Right atrium auricular region (tissue), 2 donors: ENCODE data around the gene MIR17HG. TPM values are rescaled to one million over a fixed set of nuclear protein-coding genes. Genes with fewer than 3 reads are reported as not detected.
A peak's percentile ranks its signal among the peaks of the same experiment; 100 is the strongest.

Experiments
- DNase-seq: peaks from one replicate; pipeline ENCODE4 v3.0.0-alpha.2; 2019; ENCODE audit warnings: low spot score
- H3K27ac ChIP-seq, 2 donors: fragments of 200-600 bp; sonication (generic); 1 replicate in 1 of 2; 2 replicates in 1 of 2; pipeline ENCODE4 v1.5.1; 2016 to 2019
- H3K27me3 ChIP-seq, 2 donors: fragments of 200-600 bp; sonication (generic); one replicate each; pipeline versions ENCODE4 v1.5.1 to v1.6.0; 2017 to 2019
- H3K36me3 ChIP-seq: fragments of 200-600 bp; sonication (generic); one replicate; pipeline ENCODE4 v1.5.1; 2016
- H3K4me1 ChIP-seq, 2 donors: fragments of 200-600 bp; sonication (generic); one replicate each; pipeline versions ENCODE4 v1.5.1 to v1.6.0; 2017 to 2019
- H3K4me3 ChIP-seq, 2 donors: fragments of 200-600 bp; sonication (generic); 1 replicate in 1 of 2; 2 replicates in 1 of 2; pipeline ENCODE4 v1.5.1; 2017 to 2019; ENCODE audit warnings: mild to moderate bottlenecking in 1 of 2, moderate library complexity in 1 of 2
- H3K9me3 ChIP-seq, 2 donors: fragments of 200-600 bp; sonication (generic); one replicate each; pipeline ENCODE4 v1.5.1; 2019
- CTCF ChIP-seq, 2 donors: fragments of 200-600 bp; sonication (generic); IDR thresholded peaks; one replicate each; pipeline ENCODE4 v1.5.1; 2019; ENCODE audit warnings: antibody characterized with exemption in 2 of 2
- total RNA-seq, 2 donors: library from RNA; depleted of rRNA; stranded (reverse); fragments of >200 nt; gene quantifications; one replicate each; pipeline ENCODE4 v1.1.0, GENCODE V29; 2016

MIR17HG gene
- under 1 TPM in 1 of 2 donors, not detected in 1; 0.20 TPM for total RNA-seq

DNA sequence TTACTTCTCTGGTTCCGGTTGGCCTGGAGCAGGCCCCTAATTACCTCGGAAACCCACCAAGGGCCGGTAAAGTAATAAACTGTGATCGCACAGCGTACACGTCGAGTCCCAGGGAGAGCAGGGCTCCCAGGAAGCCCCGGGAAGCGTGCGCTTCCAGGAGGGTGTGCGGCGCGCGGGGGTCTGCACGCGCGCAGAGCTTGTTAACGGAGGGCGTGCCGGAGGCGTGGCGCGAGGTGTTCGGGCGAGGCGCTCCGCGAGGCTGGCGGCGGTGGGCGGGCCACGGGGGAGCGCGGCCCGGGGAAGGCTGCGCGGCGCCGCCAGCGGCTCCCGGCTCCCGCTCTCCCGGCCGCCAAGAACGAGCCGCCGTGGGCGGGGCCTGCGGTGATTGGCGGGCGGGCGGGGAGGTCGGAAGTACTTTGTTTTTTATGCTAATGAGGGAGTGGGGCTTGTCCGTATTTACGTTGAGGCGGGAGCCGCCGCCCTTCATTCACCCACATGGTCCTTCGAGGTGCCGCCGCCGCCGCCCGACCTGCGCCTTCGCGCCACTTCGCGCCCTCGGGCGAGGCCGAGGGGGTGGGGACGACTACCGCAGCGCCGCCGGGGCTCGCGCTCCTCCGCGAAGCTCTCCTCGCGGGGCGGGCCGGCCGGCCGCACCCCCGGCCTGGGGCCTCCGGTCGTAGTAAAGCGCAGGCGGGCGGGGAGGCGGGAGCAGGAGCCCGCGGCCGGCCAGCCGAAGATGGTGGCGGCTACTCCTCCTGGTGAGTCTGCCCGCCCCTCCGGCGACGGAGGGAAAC is at the start of gene MIR17HG:
Gene MIR17HG (plus strand): TSS at position 486 of the 794 bp plus-strand sequence.
- peak within 1 kb of the TSS; percentile 93 to 94 for H3K27ac ChIP-seq
- H3K4me3 ChIP-seq, result peak within 1 kb of the TSS; percentile 75 to 88
- H3K36me3 ChIP-seq, result peaks cover 13% of the 10 kb centered on the region
- DNase-seq, result peak; percentile 84
- H3K9me3 ChIP-seq, result no peaks in the 10 kb centered on the region
- no peak for TF ChIP-seq CTCF (IDR thresholded peaks at IDR 0.05)
- H3K27me3 ChIP-seq, result no peaks in the 10 kb centered on the region
- peaks cover 0 to 26% of the 10 kb centered on the region in 2 donors for H3K4me1 ChIP-seq

- no peaks in the 10 kb centered on the region for H3K27me3 ChIP-seq
- no peak overlapping the region for H3K27ac ChIP-seq
- no peak for TF ChIP-seq CTCF (IDR thresholded peaks at IDR 0.05)
- DNase-seq, result no peak
- H3K4me1 ChIP-seq, result no peaks in the 10 kb centered on the region
- no peaks in the 10 kb centered on the region for H3K36me3 ChIP-seq
- no peaks in the 10 kb centered on the region for H3K9me3 ChIP-seq
- no peak overlapping the region for H3K4me3 ChIP-seq
Observed at GRCh38 chr13:91298060-91298459, 49.4 kb upstream of the MIR17HG start.

- Histone ChIP-seq H3K36me3 (no peaks in the 10 kb centered on the region), H3K27ac (no peak overlapping the region), H3K4me1 (no peaks in the 10 kb centered on the region), H3K9me3 (no peaks in the 10 kb centered on the region), H3K27me3 (no peaks in the 10 kb centered on the region), H3K4me3 (no peak overlapping the region)
- no peak for DNase-seq
- no peak for TF ChIP-seq CTCF (IDR thresholded peaks at IDR 0.05)
Observed at GRCh38 chr13:91302111-91302510, 45.4 kb upstream of the MIR17HG start.

DNA sequence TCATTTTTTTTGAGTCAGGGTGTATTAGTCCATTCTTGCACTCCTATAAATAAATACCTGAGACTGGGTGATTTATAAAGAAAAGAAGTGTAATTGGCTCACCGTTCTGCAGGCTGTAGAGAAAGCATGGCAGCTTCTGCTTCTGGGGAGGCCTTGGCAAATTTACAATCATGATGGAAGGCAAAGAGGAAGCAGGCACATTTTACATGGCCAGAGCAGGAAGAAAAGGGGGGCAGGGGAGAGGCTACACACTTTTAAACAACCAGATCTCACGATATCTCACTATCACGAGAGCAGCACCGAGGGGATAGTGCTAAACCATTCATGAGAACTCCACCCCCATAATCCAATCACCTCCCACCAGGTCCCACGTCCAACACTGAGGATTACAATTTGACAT is 44.5 kb upstream of the MIR17HG start:
- TF ChIP-seq CTCF (IDR thresholded peaks at IDR 0.05), result no peak
- DNase-seq, result no peak
- H3K4me3 ChIP-seq, result no peak overlapping the region
- H3K4me1 ChIP-seq, result no peaks in the 10 kb centered on the region
- H3K27ac ChIP-seq, result no peak overlapping the region
- H3K27me3 ChIP-seq, result no peaks in the 10 kb centered on the region
- H3K36me3 ChIP-seq, result no peaks in the 10 kb centered on the region
- H3K9me3 ChIP-seq, result no peaks in the 10 kb centered on the region

- H3K4me3 ChIP-seq, result no peak overlapping the region
- H3K27ac ChIP-seq, result no peak overlapping the region
- no peaks in the 10 kb centered on the region for H3K9me3 ChIP-seq
- H3K36me3 ChIP-seq, result no peaks in the 10 kb centered on the region
- no peaks in the 10 kb centered on the region for H3K27me3 ChIP-seq
- no peak for TF ChIP-seq CTCF (IDR thresholded peaks at IDR 0.05)
- no peaks in the 10 kb centered on the region for H3K4me1 ChIP-seq
- DNase-seq, result no peak
Observed at GRCh38 chr13:91304741-91305140, 42.7 kb upstream of the MIR17HG start.

- Histone ChIP-seq H3K27me3 (no peaks in the 10 kb centered on the region), H3K9me3 (no peaks in the 10 kb centered on the region), H3K4me3 (no peak overlapping the region), H3K27ac (no peak overlapping the region), H3K36me3 (no peaks in the 10 kb centered on the region), H3K4me1 (no peaks in the 10 kb centered on the region)
- DNase-seq, result no peak
- no peak for TF ChIP-seq CTCF (IDR thresholded peaks at IDR 0.05)
Observed at GRCh38 chr13:91305652-91306051, 41.8 kb upstream of the MIR17HG start.
